GM23248 (cell line): ENCODE measurements around the gene C2CD2. TPM values are rescaled to one million over a fixed set of nuclear protein-coding genes. Genes with fewer than 3 reads are reported as not detected.

Experiments used
- DNase-seq: peaks from one replicate; pipeline ENCODE4 v3.0.0-alpha.2; 2015
- H2AFZ ChIP-seq: fragments of 200-600 bp; sonication (generic); 2 replicates; pipeline ENCODE4 v1.6.1; 2016; ENCODE audit warnings: antibody characterized with exemption
- H3F3A ChIP-seq: fragments of 200-600 bp; sonication (generic); 2 replicates; pipeline ENCODE4 v1.6.1; 2016; ENCODE audit warnings: mild to moderate bottlenecking, antibody characterized with exemption, mixed run types; ENCODE audit not compliant: insufficient read depth
- H3K27ac ChIP-seq: fragments of 200-600 bp; sonication (generic); 2 replicates; pipeline ENCODE4 v1.5.1; 2016; ENCODE audit warnings: mild to moderate bottlenecking
- H3K27me3 ChIP-seq: fragments of 200-600 bp; sonication (generic); replicated peaks from 2 replicates; pipeline ENCODE4 v1.6.1; 2016; ENCODE audit warnings: mild to moderate bottlenecking; ENCODE audit not compliant: insufficient read depth
- H3K36me3 ChIP-seq: fragments of 200-600 bp; sonication (generic); 2 replicates; pipeline ENCODE4 v1.6.1; 2016; ENCODE audit warnings: low read depth, mild to moderate bottlenecking
- H3K4me1 ChIP-seq: fragments of 200-600 bp; sonication (generic); 2 replicates; pipeline ENCODE4 v1.6.1; 2016; ENCODE audit warnings: mild to moderate bottlenecking; ENCODE audit not compliant: insufficient read depth
- H3K4me2 ChIP-seq: fragments of 200-600 bp; sonication (generic); one replicate; pipeline ENCODE4 v1.6.1; 2016; ENCODE audit warnings: mild to moderate bottlenecking; ENCODE audit not compliant: unreplicated experiment
- H3K4me3 ChIP-seq: fragments of 200-600 bp; sonication (generic); 2 replicates; pipeline ENCODE4 v1.5.1; 2016; ENCODE audit warnings: mild to moderate bottlenecking
- H3K79me2 ChIP-seq: fragments of 200-600 bp; sonication (generic); 2 replicates; pipeline ENCODE4 v1.6.1; 2016; ENCODE audit warnings: mild to moderate bottlenecking; ENCODE audit not compliant: insufficient read depth
- H3K9ac ChIP-seq: fragments of 200-600 bp; sonication (generic); 2 replicates; pipeline ENCODE4 v1.6.1; 2016; ENCODE audit warnings: mild to moderate bottlenecking
- H3K9me2 ChIP-seq: fragments of 200-600 bp; sonication (generic); 2 replicates; pipeline ENCODE4 v1.6.1; 2016; ENCODE audit warnings: mixed run types, mild to moderate bottlenecking, moderate library complexity; ENCODE audit not compliant: insufficient read depth
- H3K9me3 ChIP-seq: fragments of 200-600 bp; sonication (generic); one replicate; pipeline ENCODE4 v1.6.1; 2017; ENCODE audit warnings: low read depth
- H4K20me1 ChIP-seq: fragments of 200-600 bp; sonication (generic); 2 replicates; pipeline ENCODE4 v1.6.0; 2016; ENCODE audit not compliant: insufficient read depth
- EZH2 ChIP-seq: fragments of 200-600 bp; sonication (generic); IDR thresholded peaks from 2 replicates; pipeline ENCODE4 v1.6.1; 2018; ENCODE audit warnings: antibody characterized with exemption, mild to moderate bottlenecking; ENCODE audit not compliant: insufficient read depth, poor library complexity, severe bottlenecking
- EZH2phosphoT487 ChIP-seq: fragments of 200-600 bp; sonication (generic); IDR thresholded peaks from 2 replicates; pipeline ENCODE4 v1.6.1; 2018; ENCODE audit warnings: antibody characterized with exemption, moderate library complexity, mild to moderate bottlenecking, low read depth; ENCODE audit not compliant: insufficient read depth
- WGBS, 2 experiments: methylation state at CpG; one replicate each; pipeline ENCODE4 v1.1.6; 2015 to 2017; ENCODE audit warnings: low lambda C conversion rate in 2 of 2, low coverage in 1 of 2; ENCODE audit errors: missing lambda C conversion rate in 2 of 2; 5-methylcytosine and 5-hydroxymethylcytosine counted together
- in situ Hi-C: fragments of 300-500 bp; cut with MboI; formaldehyde crosslinking; loops from 2 replicates; pipeline ENCODE4 v1.15.0; 2020
- polyA plus RNA-seq: library from polyadenylated mRNA; unstranded; fragments of >200 nt; fragmentation: Nextera tagmentation; extraction: Ambion mirVana; gene quantifications from 2 replicates; pipeline ENCODE4 v1.2.1, GENCODE V29; 2016
- total RNA-seq: library from RNA; depleted of rRNA; stranded (reverse); fragments of >200 nt; shearing (Covaris generic); gene quantifications from 2 replicates; pipeline ENCODE4 v1.2.3, GENCODE V29; 2014

Gene C2CD2
- total and polyA plus RNA-seq, 2 experiments from 2014 or later = 7.6 to 12.2 TPM

- Histone ChIP-seq H3K4me3 (no peak overlapping the region), H3K9me2 (no peaks in the 10 kb centered on the region), H3K36me3 (peaks cover 6% of the 10 kb centered on the region; the same call in 1 of the 2 replicates), H3K79me2 (peaks cover 32% of the 10 kb centered on the region), H3F3A (peaks cover 9% of the 10 kb centered on the region; the same call in 1 of the 2 replicates), H4K20me1 (no peaks in the 10 kb centered on the region), H3K27me3 (no peaks in the 10 kb centered on the region), H3K4me1 (peaks cover 10% of the 10 kb centered on the region; the same call in 1 of the 2 replicates), H3K9me3 (no peaks in the 10 kb centered on the region), H3K27ac (no peak overlapping the region), H3K9ac (no peak overlapping the region), H2AFZ (no peak overlapping the region), H3K4me2 (no peak overlapping the region)
- 91 to 92% methylated on average over 23 of the region's 23 CpGs for WGBS, 2 experiments
- no peak for TF ChIP-seq EZH2phosphoT487
- no peak for TF ChIP-seq EZH2
- DNase-seq = no peak
- in situ Hi-C loops = no loop called here
Observed at GRCh38 chr21:41859297-41859980, 94.4 kb downstream of the C2CD2 start.

GRCh38 chr21:41858466-41859296 is 95.1 kb downstream of the C2CD2 start:
- TF ChIP-seq EZH2phosphoT487 (no peak), EZH2 (no peak)
- Histone ChIP-seq H3K4me2 (no peak overlapping the region), H4K20me1 (no peaks in the 10 kb centered on the region), H3K79me2 (peaks cover 24% of the 10 kb centered on the region), H3K4me3 (no peak overlapping the region), H3K4me1 (peaks cover 10% of the 10 kb centered on the region; the same call in 1 of the 2 replicates), H3K36me3 (peaks cover 6% of the 10 kb centered on the region; the same call in 1 of the 2 replicates), H3K9me2 (no peaks in the 10 kb centered on the region), H3K9me3 (no peaks in the 10 kb centered on the region), H3F3A (peaks cover 9% of the 10 kb centered on the region; the same call in 1 of the 2 replicates), H3K27me3 (no peaks in the 10 kb centered on the region), H2AFZ (no peak overlapping the region), H3K9ac (no peak overlapping the region), H3K27ac (no peak overlapping the region)
- in situ Hi-C loops = no loop called here
- no peak for DNase-seq
- 92% methylated on average over 20 to 27 of the region's 27 CpGs for WGBS, 2 experiments

- no peaks in the 10 kb centered on the region for H3K9me2 ChIP-seq
- no peak overlapping the region for H3K4me2 ChIP-seq
- H3K79me2 ChIP-seq = peaks cover 24% of the 10 kb centered on the region
- H3K27me3 ChIP-seq = no peaks in the 10 kb centered on the region
- no peak overlapping the region for H3K27ac ChIP-seq
- 96 to 98% methylated on average over 14 of the region's 14 CpGs for WGBS, 2 experiments
- H3K9me3 ChIP-seq = no peaks in the 10 kb centered on the region
- H3F3A ChIP-seq = peaks cover 4% of the 10 kb centered on the region; the same call in 1 of the 2 replicates
- H3K9ac ChIP-seq = no peak overlapping the region
- peaks cover 6% of the 10 kb centered on the region; the same call in 1 of the 2 replicates for H3K36me3 ChIP-seq
- DNase-seq = no peak
- no peaks in the 10 kb centered on the region for H4K20me1 ChIP-seq
- 0 out of 2 replicates have a peak, but pooled peaks cover 4% of the 10 kb centered on the region for H3K4me1 ChIP-seq
- TF ChIP-seq EZH2phosphoT487 (no peak), EZH2 (no peak)
- H2AFZ ChIP-seq = no peak overlapping the region
- no peak overlapping the region for H3K4me3 ChIP-seq
- in situ Hi-C loops = no loop called here
Observed at GRCh38 chr21:41857771-41858300, 96.0 kb downstream of the C2CD2 start.

GRCh38 chr21:41856572-41856971 is 97.2 kb downstream of the C2CD2 start:
- WGBS, 2 experiments = 92 to 97% methylated on average over 10 of the region's 10 CpGs
- no peak for DNase-seq

More at GRCh38 chr21:41856572-41856971, 97.2 kb downstream of the C2CD2 start:
- Histone ChIP-seq H3K27ac (no peak overlapping the region), H3K9me3 (no peaks in the 10 kb centered on the region), H2AFZ (no peak overlapping the region), H3K9me2 (no peaks in the 10 kb centered on the region), H3K4me1 (no peaks in the 10 kb centered on the region), H3K4me2 (no peak overlapping the region), H4K20me1 (no peaks in the 10 kb centered on the region), H3K27me3 (no peaks in the 10 kb centered on the region), H3K79me2 (peaks cover 11% of the 10 kb centered on the region; the same call in 1 of the 2 replicates), H3K9ac (no peak overlapping the region), H3F3A (no peaks in the 10 kb centered on the region), H3K4me3 (no peak overlapping the region), H3K36me3 (peaks cover 6% of the 10 kb centered on the region; the same call in 1 of the 2 replicates)
- TF ChIP-seq EZH2phosphoT487 (no peak), EZH2 (no peak)
- in situ Hi-C loops = no loop called here
